Measurements from ENCODE around the gene CREM. TPM values are rescaled to one million over a fixed set of nuclear protein-coding genes. Genes with fewer than 3 reads are reported as not detected.

CREM gene
- polyA plus RNA-seq, 3 donors: 11.4 to 12.4 (median 12.1) TPM

- Histone ChIP-seq H3K9me3 (replicated peaks in 1 of 2; ENCODE audit: control insufficient read depth in 1 of 2, insufficient read depth in 1 of 2, low read length in 2 of 2) (no peaks in the 10 kb centered on the region), H4K20me1 (ENCODE audit: insufficient read depth, low read length) (no peaks in the 10 kb centered on the region)
- no peaks in the 10 kb centered on the region for H3K27me3 Mint-ChIP-seq (ENCODE audit: low read depth in 3 of 3)
These were observed 110.1 kb downstream of the CREM start for GRCh38 chr10:35236739-35237138.

GRCh38 chr10:35237766-35238512 lies 111.3 kb downstream of the CREM start:
- Histone ChIP-seq H3K4me2 (replicated peaks; ENCODE audit: extremely low read depth, low read length, poor library complexity, severe bottlenecking) (no peak overlapping the region), H3K9me3 (replicated peaks in 1 of 2; ENCODE audit: control insufficient read depth in 1 of 2, insufficient read depth in 1 of 2, low read length in 2 of 2) (no peaks in the 10 kb centered on the region), H3K4me3 (replicated peaks in 1 of 3; ENCODE audit: low read depth in 2 of 3, low read length in 3 of 3) (no peak overlapping the region), H3K4me1 (ENCODE audit: control insufficient read depth in 1 of 2, insufficient read depth in 2 of 2, low read length in 2 of 2) (no peaks in the 10 kb centered on the region), H3K36me3 (replicated peaks in 1 of 2; ENCODE audit: control insufficient read depth in 1 of 2, insufficient read depth in 2 of 2, low read length in 2 of 2) (no peaks in the 10 kb centered on the region), H3K27me3 (ENCODE audit: control insufficient read depth in 2 of 2, insufficient read depth in 2 of 2, low read length in 2 of 2) (no peaks in the 10 kb centered on the region), H3K79me2 (ENCODE audit: insufficient read depth, low read length) (no peaks in the 10 kb centered on the region), H2AFZ (ENCODE audit: insufficient read depth, low read depth, low read length, poor library complexity, severe bottlenecking) (no peak overlapping the region), H3K9ac (ENCODE audit: insufficient read depth, low read length, poor library complexity, severe bottlenecking) (no peak overlapping the region), H4K20me1 (ENCODE audit: insufficient read depth, low read length) (no peaks in the 10 kb centered on the region), H3K27ac (ENCODE audit: low read depth in 1 of 2, low read length in 2 of 2) (no peak overlapping the region)
- intact Hi-C loops (cut with micrococcal nuclease): no loop called here
- Mint-ChIP-seq H3K9me3 (no peaks in the 10 kb centered on the region), H3K4me1 (no peaks in the 10 kb centered on the region), H3K27ac (no peak overlapping the region), H3K27me3 (ENCODE audit: low read depth in 3 of 3) (peaks cover 0 to 2% (median 0%) of the 10 kb centered on the region in 3 donors), H3K4me3 (no peak overlapping the region), H3K36me3 (no peaks in the 10 kb centered on the region)
- DNase-seq: no peak
- TF ChIP-seq CTCF (IDR thresholded peaks at IDR 0.05): no peak
- 97% methylated on average over 11 of the region's 15 CpGs for WGBS (ENCODE audit: insufficient coverage)

More at GRCh38 chr10:35236739-35237138, 110.1 kb downstream of the CREM start:
- H3K4me3 Mint-ChIP-seq: no peak overlapping the region
- Histone ChIP-seq H3K79me2 (ENCODE audit: insufficient read depth, low read length) (no peaks in the 10 kb centered on the region), H3K27me3 (ENCODE audit: control insufficient read depth in 2 of 2, insufficient read depth in 2 of 2, low read length in 2 of 2) (no peaks in the 10 kb centered on the region), H3K9ac (ENCODE audit: insufficient read depth, low read length, poor library complexity, severe bottlenecking) (no peak overlapping the region), H3K4me3 (replicated peaks in 1 of 3; ENCODE audit: low read depth in 2 of 3, low read length in 3 of 3) (no peak overlapping the region), H2AFZ (ENCODE audit: insufficient read depth, low read depth, low read length, poor library complexity, severe bottlenecking) (no peak overlapping the region), H3K27ac (ENCODE audit: low read depth in 1 of 2, low read length in 2 of 2) (no peak overlapping the region), H3K4me2 (replicated peaks; ENCODE audit: extremely low read depth, low read length, poor library complexity, severe bottlenecking) (no peak overlapping the region), H3K4me1 (ENCODE audit: control insufficient read depth in 1 of 2, insufficient read depth in 2 of 2, low read length in 2 of 2) (no peaks in the 10 kb centered on the region), H3K36me3 (replicated peaks in 1 of 2; ENCODE audit: control insufficient read depth in 1 of 2, insufficient read depth in 2 of 2, low read length in 2 of 2) (no peaks in the 10 kb centered on the region)
- H3K36me3 Mint-ChIP-seq: no peaks in the 10 kb centered on the region
- WGBS (ENCODE audit: insufficient coverage): 100% methylated on average over 1 of the region's 3 CpGs
- no peaks in the 10 kb centered on the region for H3K9me3 Mint-ChIP-seq
- intact Hi-C loops (cut with micrococcal nuclease): no loop called here
- no peaks in the 10 kb centered on the region for H3K4me1 Mint-ChIP-seq
- TF ChIP-seq CTCF (IDR thresholded peaks at IDR 0.05): no peak
- no peak overlapping the region for H3K27ac Mint-ChIP-seq
- no peak for DNase-seq

Data from CD14-positive monocyte (primary cell).